Pancreas (tissue), 10 donors: ENCODE data around the gene SIN3B. TPM values are rescaled to one million over a fixed set of nuclear protein-coding genes. Genes with fewer than 3 reads are reported as not detected.

Experiments used
- ATAC-seq, 4 donors: fragments of 200-7000 bp; cut with Tn5 transposase; one replicate each; pipeline versions ENCODE4 v1.8.0 to v1.9.1; 2020; ENCODE audit warnings: mild to moderate bottlenecking in 4 of 4, moderate library complexity in 4 of 4
- DNase-seq, 6 donors: peaks; one replicate each; pipeline ENCODE4 v3.0.0-alpha.2; 2020
- FAIRE-seq: peaks from 2 replicates; lab custom pipeline; 2012; peaks lifted over from hg19 to GRCh38; lab: Jason Lieb, UNC
- H3K27ac ChIP-seq, 4 donors: fragments of 200-600 bp; sonication (generic); 1 replicate in 3 of 4; 2 replicates in 1 of 4; pipeline versions ENCODE4 v1.5.0 to v1.8.0; 2020
- H3K27me3 ChIP-seq, 4 donors: fragments of 200-600 bp; one replicate each; pipeline ENCODE4 v1.8.0; 2021
- H3K36me3 ChIP-seq, 3 donors: fragments of 200-600 bp; sonication (generic) in 1 of 3; one replicate each; pipeline versions ENCODE4 v1.5.0 to v1.8.0; 2020 to 2021
- H3K4me1 ChIP-seq, 3 donors: fragments of 200-600 bp; one replicate each; pipeline ENCODE4 v1.8.0; 2021
- H3K4me3 ChIP-seq, 4 donors: fragments of 200-600 bp; sonication (generic) in 2 of 4; one replicate each; pipeline versions ENCODE4 v1.5.0 to v1.8.0; 2020 to 2021
- H3K9me3 ChIP-seq, 4 donors: fragments of 200-600 bp; one replicate each; pipeline ENCODE4 v1.8.0; 2021
- WGBS, 2 donors: extraction: QIAGEN DNeasy Blood & Tissue Kit; methylation state at CpG; one replicate each; pipeline ENCODE4 v1.1.7; 2013; 5-methylcytosine and 5-hydroxymethylcytosine counted together
- intact Hi-C, 3 donors: fragments of 100-400 bp; cut with DNase I; formaldehyde crosslinking; loops; one replicate each; pipeline versions ENCODE4 v1.11.1 to v1.14.2; 2022
- polyA plus RNA-seq, 2 donors: library from polyadenylated mRNA; stranded (reverse); fragments of 200-250 nt; gene quantifications; one replicate each; pipeline ENCODE4 v1.2.3, GENCODE V29; 2013
- total RNA-seq, 6 donors: library from RNA; stranded (reverse); fragmentation: NEBNext Ultra II Directional in 4 of 6; extraction: Animal tissue kit (Norgen Biotek cat#: 25700) in 4 of 6; gene quantifications; one replicate each; pipeline versions ENCODE4 v1.2.1 to v1.2.4, GENCODE V29; 2021 to 2023
- TF ChIP-seq, protein P1 (sequence below), 4 donors: fragments of 200-600 bp; sonication (generic) in 3 of 4; IDR thresholded peaks; one replicate each; pipeline versions ENCODE4 v1.5.0 to v1.8.0; 2021; ENCODE audit warnings: antibody characterized with exemption in 4 of 4
- donor health status: healthy with polysubstance abuse.
- donor health status: DM: no; HTN: no; CAD: no; lungs with moderate emphysema.
- donor health status: DM: no; HTN: no; CAD: no.
- donor health status: control.
- donor health status: control.
- donor health status: Bipolar disorder and iron deficiency.
- donor health status: DM: yes; HTN: yes; CAD: no.
- donor health status: DM: no; HTN: no; CAD: no.
- donor health status: DM: no; HTN: no; CAD: no.
- donor health status: DM: yes; HTN: yes; CAD: no.

SIN3B gene
- total and polyA plus RNA-seq, 8 donors, result 13.6 to 51.8 (median 20.1) TPM

DNA sequence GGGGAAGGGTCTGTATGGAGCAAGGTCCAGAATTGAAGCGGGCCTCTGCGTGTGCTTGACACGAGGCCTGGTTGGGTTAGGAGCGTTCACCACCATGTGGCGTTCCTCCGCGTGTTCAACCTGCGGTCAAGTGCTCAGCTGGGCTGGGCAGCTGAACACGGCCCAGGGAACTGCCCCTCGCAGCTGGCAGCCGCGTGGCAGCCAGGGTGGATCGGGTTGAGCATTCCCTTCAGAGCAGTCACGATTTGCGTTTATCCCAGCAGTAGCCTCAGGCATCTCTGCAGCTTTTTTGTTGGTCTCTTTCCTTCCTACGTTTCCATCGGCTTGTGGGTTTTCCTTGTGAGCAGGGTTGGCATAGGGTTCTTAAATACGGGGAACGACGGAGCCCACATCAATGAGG, 30.9 kb downstream of the SIN3B start:
- intact Hi-C loops, result no loop called here
- Histone ChIP-seq H3K4me1 (no peaks in the 10 kb centered on the region), H3K4me3 (no peak overlapping the region), H3K9me3 (no peaks in the 10 kb centered on the region), H3K36me3 (peaks cover 0 to 15% (median 0%) of the 10 kb centered on the region in 3 donors), H3K27ac (no peak overlapping the region), H3K27me3 (no peaks in the 10 kb centered on the region)
- FAIRE-seq, result no peak
- DNase-seq, result no peak
- no peak for ATAC-seq
- TF ChIP-seq, protein P1, sequence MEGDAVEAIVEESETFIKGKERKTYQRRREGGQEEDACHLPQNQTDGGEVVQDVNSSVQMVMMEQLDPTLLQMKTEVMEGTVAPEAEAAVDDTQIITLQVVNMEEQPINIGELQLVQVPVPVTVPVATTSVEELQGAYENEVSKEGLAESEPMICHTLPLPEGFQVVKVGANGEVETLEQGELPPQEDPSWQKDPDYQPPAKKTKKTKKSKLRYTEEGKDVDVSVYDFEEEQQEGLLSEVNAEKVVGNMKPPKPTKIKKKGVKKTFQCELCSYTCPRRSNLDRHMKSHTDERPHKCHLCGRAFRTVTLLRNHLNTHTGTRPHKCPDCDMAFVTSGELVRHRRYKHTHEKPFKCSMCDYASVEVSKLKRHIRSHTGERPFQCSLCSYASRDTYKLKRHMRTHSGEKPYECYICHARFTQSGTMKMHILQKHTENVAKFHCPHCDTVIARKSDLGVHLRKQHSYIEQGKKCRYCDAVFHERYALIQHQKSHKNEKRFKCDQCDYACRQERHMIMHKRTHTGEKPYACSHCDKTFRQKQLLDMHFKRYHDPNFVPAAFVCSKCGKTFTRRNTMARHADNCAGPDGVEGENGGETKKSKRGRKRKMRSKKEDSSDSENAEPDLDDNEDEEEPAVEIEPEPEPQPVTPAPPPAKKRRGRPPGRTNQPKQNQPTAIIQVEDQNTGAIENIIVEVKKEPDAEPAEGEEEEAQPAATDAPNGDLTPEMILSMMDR (IDR thresholded peaks at IDR 0.05), result no peak
- WGBS, 2 donors, result 94 to 95% methylated on average over 20 of the region's 20 CpGs

GRCh38 chr19:16861011-16861410, 31.8 kb downstream of the SIN3B start:
- 95 to 97% methylated on average over 3 of the region's 3 CpGs for WGBS, 2 donors
- TF ChIP-seq, protein P1 (IDR thresholded peaks at IDR 0.05), result no peak
- Histone ChIP-seq H3K4me3 (no peak overlapping the region), H3K27me3 (no peaks in the 10 kb centered on the region), H3K36me3 (peaks cover 0 to 16% (median 2%) of the 10 kb centered on the region in 3 donors), H3K9me3 (no peaks in the 10 kb centered on the region), H3K4me1 (no peaks in the 10 kb centered on the region), H3K27ac (no peak overlapping the region)
- ATAC-seq (no peak), FAIRE-seq (no peak), DNase-seq (no peak)
- intact Hi-C loops, result no loop called here

DNA sequence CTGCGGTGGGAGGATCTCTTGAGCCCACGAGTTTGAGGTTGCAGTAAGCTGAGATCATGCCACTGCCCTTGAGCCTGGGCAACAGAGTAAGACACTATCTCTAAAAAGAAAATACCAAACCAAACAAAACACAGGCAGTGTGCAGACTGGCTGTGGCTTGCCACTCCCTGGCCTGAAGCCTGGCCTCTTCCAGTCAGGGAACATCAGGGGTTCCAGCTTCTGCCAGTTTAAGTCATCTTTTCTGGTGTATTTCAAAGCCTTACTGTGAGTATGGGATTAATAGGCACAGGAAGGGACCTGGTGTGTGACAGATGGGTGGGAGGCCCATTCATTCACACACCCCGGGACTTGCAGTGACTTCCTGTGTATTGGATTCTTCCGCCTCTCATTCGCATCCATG, 32.6 kb downstream of the SIN3B start:
- Histone ChIP-seq H3K4me1 (no peaks in the 10 kb centered on the region), H3K27me3 (no peaks in the 10 kb centered on the region), H3K4me3 (no peak overlapping the region), H3K36me3 (peaks cover 0 to 19% (median 3%) of the 10 kb centered on the region in 3 donors), H3K9me3 (no peaks in the 10 kb centered on the region), H3K27ac (no peak overlapping the region)
- intact Hi-C loops, result no loop called here
- TF ChIP-seq, protein P1 (IDR thresholded peaks at IDR 0.05), result no peak
- FAIRE-seq (no peak), ATAC-seq (no peak), DNase-seq (no peak)
- WGBS, 2 donors, result 93 to 98% methylated on average over 5 of the region's 5 CpGs

DNA sequence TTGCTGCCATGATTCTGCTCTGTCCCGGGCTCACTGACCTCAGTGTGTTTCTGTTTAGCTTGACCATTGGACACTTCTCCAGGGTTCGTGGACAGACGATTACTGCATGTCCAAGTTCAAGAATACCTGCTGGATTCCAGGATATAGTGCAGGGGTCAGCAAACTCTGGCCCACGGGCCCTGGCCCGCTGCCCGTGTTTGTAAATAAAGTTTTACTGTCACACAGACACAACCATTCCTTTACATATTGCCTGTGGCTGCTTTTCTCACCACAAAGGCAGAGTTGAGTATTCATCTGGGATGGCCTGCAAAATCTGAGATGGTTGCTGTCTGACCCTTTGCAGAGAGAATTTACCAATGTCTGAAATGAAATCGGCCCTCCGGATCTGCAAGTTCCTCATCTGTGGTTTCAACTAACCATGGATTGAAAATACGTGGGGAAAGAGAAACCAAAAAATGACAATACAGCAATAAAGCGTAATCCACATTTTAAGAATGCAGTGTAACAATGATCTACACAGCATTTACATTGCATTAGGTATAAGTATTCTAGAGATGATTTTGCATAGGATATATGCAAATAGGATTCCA, 33.7 kb downstream of the SIN3B start:
- peaks cover 3 to 28% (median 8%) of the 10 kb centered on the region in 3 donors for H3K36me3 ChIP-seq
- 91 to 95% methylated on average over 10 of the region's 10 CpGs for WGBS, 2 donors
- no peak overlapping the region for H3K27ac ChIP-seq
- intact Hi-C loops, result no loop called here
- no peaks in the 10 kb centered on the region for H3K27me3 ChIP-seq
- DNase-seq (no peak), ATAC-seq (no peak), FAIRE-seq (no peak)
- H3K4me1 ChIP-seq, result no peaks in the 10 kb centered on the region
- no peaks in the 10 kb centered on the region for H3K9me3 ChIP-seq
- TF ChIP-seq, protein P1 (IDR thresholded peaks at IDR 0.05), result no peak
- no peak overlapping the region for H3K4me3 ChIP-seq

DNA sequence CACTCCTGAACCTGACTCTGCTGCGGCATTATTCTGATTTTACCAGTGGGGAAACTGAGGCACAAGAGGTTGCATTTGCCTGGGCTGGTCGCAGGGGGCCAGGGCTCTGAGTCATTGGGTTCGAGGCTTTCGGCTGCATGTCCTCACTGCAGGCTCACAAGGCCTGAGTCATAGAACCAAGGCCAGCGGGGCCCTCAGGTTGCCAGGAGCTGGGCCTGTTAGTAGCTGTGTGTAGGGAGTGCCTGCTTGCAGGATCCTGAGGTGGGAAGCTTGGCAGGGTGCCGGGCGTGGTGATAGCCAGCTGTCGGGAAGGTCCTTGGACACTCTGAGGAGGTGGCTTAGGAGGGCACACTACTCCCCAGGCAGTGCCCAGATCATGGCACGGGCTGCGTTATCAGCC, 38.0 kb downstream of the SIN3B start:
- H3K4me3 ChIP-seq, result no peak overlapping the region
- no peaks in the 10 kb centered on the region for H3K27me3 ChIP-seq
- TF ChIP-seq, protein P1 (IDR thresholded peaks at IDR 0.05), result no peak
- no peak overlapping the region for H3K27ac ChIP-seq
- 93 to 94% methylated on average over 10 of the region's 10 CpGs for WGBS, 2 donors
- FAIRE-seq (no peak), DNase-seq (no peak), ATAC-seq (no peak)
- H3K36me3 ChIP-seq, result peaks cover 3 to 55% (median 8%) of the 10 kb centered on the region in 3 donors
- intact Hi-C loops, result no loop called here
- H3K4me1 ChIP-seq, result no peaks in the 10 kb centered on the region
- no peaks in the 10 kb centered on the region for H3K9me3 ChIP-seq
